GM04503 (cell line): ENCODE data around the gene FOXC2.
A peak's percentile ranks its signal among the peaks of the same experiment; 100 is the strongest.

Experiments used
- DNase-seq: peaks from one replicate; pipeline ENCODE4 v3.0.0-alpha.2; 2012; ENCODE audit warnings: low read depth

Gene FOXC2

GRCh38 chr16:86573646-86574508, 7.2 kb downstream of the FOXC2 start:
- DNase-seq = no peak

- no peak for DNase-seq
Observed at GRCh38 chr16:86574646-86575045, 8.0 kb downstream of the FOXC2 start.

- DNase-seq = no peak
Observed at GRCh38 chr16:86575095-86575685, 8.6 kb downstream of the FOXC2 start.

- peak; percentile 37 for DNase-seq
Observed at GRCh38 chr16:86575754-86576557, 9.3 kb downstream of the FOXC2 start.

- no peak for DNase-seq
Observed at GRCh38 chr16:86576591-86577313, 10.1 kb downstream of the FOXC2 start.

- no peak for DNase-seq
Observed at GRCh38 chr16:86577314-86577971, 10.8 kb downstream of the FOXC2 start.

- no peak for DNase-seq
Observed at GRCh38 chr16:86578061-86578599, 11.5 kb downstream of the FOXC2 start, which contains the start of gene FOXL1. Gene FOXL1 (plus strand): TSS chr16:86578549. CDS start chr16:86578724, 175 bp downstream.

GRCh38 chr16:86578611-86579267, 12.1 kb downstream of the FOXC2 start:
- DNase-seq = no peak

- DNase-seq = no peak
Observed at GRCh38 chr16:86579268-86580062, 12.8 kb downstream of the FOXC2 start.

GRCh38 chr16:86580063-86580790, 13.6 kb downstream of the FOXC2 start:
- DNase-seq = no peak

GRCh38 chr16:86580791-86581170, 14.2 kb downstream of the FOXC2 start:
- DNase-seq = no peak

GRCh38 chr16:86581458-86581857, 14.8 kb downstream of the FOXC2 start:
- no peak for DNase-seq

- no peak for DNase-seq
Observed at GRCh38 chr16:86584071-86584685, 17.5 kb downstream of the FOXC2 start.

- DNase-seq = no peak
Observed at GRCh38 chr16:86584726-86585721, 18.4 kb downstream of the FOXC2 start.

GRCh38 chr16:86585821-86586611, 19.4 kb downstream of the FOXC2 start:
- DNase-seq = peak; percentile 81

GRCh38 chr16:86587487-86587886, 20.9 kb downstream of the FOXC2 start:
- DNase-seq = no peak
